ENCODE results near the gene LPCAT1. TPM values are rescaled to one million over a fixed set of nuclear protein-coding genes. Genes with fewer than 3 reads are reported as not detected.

LPCAT1 gene
- total and polyA plus RNA-seq, 2 donors (not counting 3 experiments of a cell fraction or from before 2014, with no cell fraction given): 28.9 to 57.2 TPM

DNA sequence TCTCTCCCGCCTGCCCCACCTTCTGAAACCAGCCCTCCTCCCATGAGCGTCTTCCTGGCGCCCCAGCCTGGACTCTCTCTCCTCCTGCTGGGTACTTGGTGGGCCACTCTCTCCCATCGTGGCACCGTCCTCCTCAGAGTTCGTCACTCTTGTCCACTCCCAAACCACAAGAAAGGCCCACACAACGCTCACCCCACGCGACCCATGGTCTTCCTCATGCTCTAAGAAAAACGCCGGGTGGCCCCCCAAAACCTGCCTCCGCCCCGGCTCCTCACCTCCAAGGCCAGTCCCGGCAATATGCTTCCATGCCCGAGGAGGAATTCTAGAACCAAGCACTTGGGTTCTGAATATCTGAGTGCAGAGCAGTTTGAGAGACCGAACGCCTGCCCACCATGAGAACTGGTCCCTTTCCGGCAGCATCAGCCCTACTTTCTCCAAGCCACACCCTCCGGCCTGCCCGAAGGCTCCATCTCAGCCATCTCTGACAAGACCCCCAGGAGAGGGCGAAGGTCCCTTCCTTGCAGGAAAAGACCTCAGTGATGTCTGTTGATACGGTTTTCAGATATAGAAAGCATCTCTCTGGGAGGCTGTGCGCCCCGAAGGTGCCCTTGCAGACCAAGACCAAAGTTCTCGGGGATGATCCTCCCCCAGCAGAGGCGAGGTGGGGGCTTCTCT is 93.5 kb downstream of the LPCAT1 start:
- H3K9me3 ChIP-seq (replicated peaks; ENCODE audit: control insufficient read depth, insufficient read depth, low read length): peaks cover 2% of the 10 kb centered on the region
- H3K4me2 ChIP-seq (ENCODE audit: insufficient read depth, low read length): no peak overlapping the region
- intact Hi-C loops (cut with micrococcal nuclease) (no loop called here), dilution Hi-C loops (cut with MboI; ENCODE audit: extremely low pct_ligation_motif_present, low sequenced_read_pairs) (no loop called here)
- no peaks in the 10 kb centered on the region for H3K36me3 ChIP-seq (ENCODE audit: control insufficient read depth in 2 of 2, extremely low read depth in 1 of 2, insufficient read depth in 2 of 2, low read length in 2 of 2)
- H3K9me1 ChIP-seq (replicated peaks; ENCODE audit: control insufficient read depth, extremely low read depth, insufficient read depth, low read length): no peaks in the 10 kb centered on the region
- ChIA-PET CTCF (no interaction called here), POLR2A (no interaction called here)
- no peaks in the 10 kb centered on the region for H4K20me1 ChIP-seq (replicated peaks; ENCODE audit: control insufficient read depth, extremely low read depth, insufficient read depth, low read length)
- no peak overlapping the region for H3K27ac ChIP-seq (ENCODE audit: insufficient read depth, low read depth, low read length)
- no peaks in the 10 kb centered on the region for H3K27me3 ChIP-seq (ENCODE audit: control insufficient read depth in 2 of 2, insufficient read depth in 2 of 2, low read length in 2 of 2)
- H3K4me3 ChIP-seq (replicated peaks in 1 of 3; ENCODE audit: insufficient read depth in 1 of 3, low read depth in 1 of 3, low read length in 3 of 3): no peak overlapping the region
- H3K4me1 ChIP-seq (ENCODE audit: control insufficient read depth, extremely low read depth, insufficient read depth, low read length): no peaks in the 10 kb centered on the region
- no peaks in the 10 kb centered on the region for H3K79me2 ChIP-seq (ENCODE audit: control insufficient read depth, insufficient read depth, low read length)
- no peak for DNase-seq (ENCODE audit: low read depth, low spot score)
- no peak overlapping the region for H3K9ac ChIP-seq (replicated peaks; ENCODE audit: extremely low read depth, insufficient read depth, low read length)
- TF ChIP-seq JUN (IDR thresholded peaks at IDR 0.05; ENCODE audit: borderline replicate concordance, insufficient read depth, insufficient read length, low read depth): no peak
- no peak for TF ChIP-seq MAX (IDR thresholded peaks at IDR 0.05; ENCODE audit: insufficient read depth, insufficient read length)
- no peak for TF ChIP-seq POLR2AphosphoS5 (IDR thresholded peaks at IDR 0.05; ENCODE audit: insufficient read depth, low read depth, low read length)
- no peak for TF ChIP-seq FOS (IDR thresholded peaks at IDR 0.05; ENCODE audit: borderline replicate concordance, insufficient read depth, low read length)
- no peak for TF ChIP-seq MYC (IDR thresholded peaks at IDR 0.05; ENCODE audit: low read depth, low read length)
- TF ChIP-seq, protein P1, sequence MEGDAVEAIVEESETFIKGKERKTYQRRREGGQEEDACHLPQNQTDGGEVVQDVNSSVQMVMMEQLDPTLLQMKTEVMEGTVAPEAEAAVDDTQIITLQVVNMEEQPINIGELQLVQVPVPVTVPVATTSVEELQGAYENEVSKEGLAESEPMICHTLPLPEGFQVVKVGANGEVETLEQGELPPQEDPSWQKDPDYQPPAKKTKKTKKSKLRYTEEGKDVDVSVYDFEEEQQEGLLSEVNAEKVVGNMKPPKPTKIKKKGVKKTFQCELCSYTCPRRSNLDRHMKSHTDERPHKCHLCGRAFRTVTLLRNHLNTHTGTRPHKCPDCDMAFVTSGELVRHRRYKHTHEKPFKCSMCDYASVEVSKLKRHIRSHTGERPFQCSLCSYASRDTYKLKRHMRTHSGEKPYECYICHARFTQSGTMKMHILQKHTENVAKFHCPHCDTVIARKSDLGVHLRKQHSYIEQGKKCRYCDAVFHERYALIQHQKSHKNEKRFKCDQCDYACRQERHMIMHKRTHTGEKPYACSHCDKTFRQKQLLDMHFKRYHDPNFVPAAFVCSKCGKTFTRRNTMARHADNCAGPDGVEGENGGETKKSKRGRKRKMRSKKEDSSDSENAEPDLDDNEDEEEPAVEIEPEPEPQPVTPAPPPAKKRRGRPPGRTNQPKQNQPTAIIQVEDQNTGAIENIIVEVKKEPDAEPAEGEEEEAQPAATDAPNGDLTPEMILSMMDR (IDR thresholded peaks at IDR 0.05; ENCODE audit: extremely low read depth in 1 of 2, insufficient read depth in 1 of 2, low read depth in 1 of 2, low read length in 2 of 2): no peak
- TF ChIP-seq EZH2 (IDR thresholded peaks at IDR 0.05; ENCODE audit: borderline replicate concordance, low read depth, low read length, severe bottlenecking): no peak
- TF ChIP-seq GATA2 (IDR thresholded peaks at IDR 0.05; ENCODE audit: insufficient read depth, insufficient read length, low read depth, low read length): no peak
- TF ChIP-seq POLR2A (IDR thresholded peaks at IDR 0.05; ENCODE audit: low read depth, low read length): no peak
- no TSS peak for BruUV-seq (replicated peaks)
- H2AFZ ChIP-seq (ENCODE audit: low read depth, low read length): no peak overlapping the region
- FAIRE-seq: no peak
